Measurements from ENCODE around the gene LSM8.
A peak's percentile ranks its signal among the peaks of the same experiment; 100 is the strongest.

The LSM8 gene

GRCh38 chr7:118179191-118179590 lies 4.8 kb upstream of the LSM8 start:
- no peak for DNase-seq (ENCODE audit: low read depth, low spot score)
- in situ Hi-C loops (cut with HindIII; ENCODE audit: low sequenced_read_pairs), result no loop called here
- no peak for TF ChIP-seq CTCF (IDR thresholded peaks at IDR 0.05; ENCODE audit: low read depth, low read length)
- no peak overlapping the region for H3K4me3 ChIP-seq (ENCODE audit: low read depth, low read length)

GRCh38 chr7:118182593-118183427 lies 1.2 kb upstream of the LSM8 start:
- peak overlapping the region; percentile 89 for H3K4me3 ChIP-seq (ENCODE audit: low read depth, low read length)
- TF ChIP-seq CTCF (IDR thresholded peaks at IDR 0.05; ENCODE audit: low read depth, low read length), result no peak
- in situ Hi-C loops (cut with HindIII; ENCODE audit: low sequenced_read_pairs), result no loop called here
- no peak for DNase-seq (ENCODE audit: low read depth, low spot score)

GRCh38 chr7:118183428-118183785 lies 557 bp upstream of the LSM8 start:
- peak overlapping the region; percentile 89 for H3K4me3 ChIP-seq (ENCODE audit: low read depth, low read length)
- in situ Hi-C loops (cut with HindIII; ENCODE audit: low sequenced_read_pairs), result no loop called here
- TF ChIP-seq CTCF (IDR thresholded peaks at IDR 0.05; ENCODE audit: low read depth, low read length), result no peak
- DNase-seq (ENCODE audit: low read depth, low spot score), result no peak

GRCh38 chr7:118184565-118184940 lies 589 bp downstream of the LSM8 start:
- no peak for DNase-seq (ENCODE audit: low read depth, low spot score)
- in situ Hi-C loops (cut with HindIII; ENCODE audit: low sequenced_read_pairs), result no loop called here
- peak overlapping the region; percentile 89 for H3K4me3 ChIP-seq (ENCODE audit: low read depth, low read length)
- TF ChIP-seq CTCF (IDR thresholded peaks at IDR 0.05; ENCODE audit: low read depth, low read length), result no peak

GRCh38 chr7:118185163-118185860 lies 1.3 kb downstream of the LSM8 start:
- peak; percentile 7 for DNase-seq (ENCODE audit: low read depth, low spot score)
- TF ChIP-seq CTCF (IDR thresholded peaks at IDR 0.05; ENCODE audit: low read depth, low read length), result no peak
- peak overlapping the region; percentile 89 for H3K4me3 ChIP-seq (ENCODE audit: low read depth, low read length)
- in situ Hi-C loops (cut with HindIII; ENCODE audit: low sequenced_read_pairs), result no loop called here

GRCh38 chr7:118186501-118186900 lies 2.5 kb downstream of the LSM8 start:
- in situ Hi-C loops (cut with HindIII; ENCODE audit: low sequenced_read_pairs), result no loop called here
- no peak for DNase-seq (ENCODE audit: low read depth, low spot score)
- no peak for TF ChIP-seq CTCF (IDR thresholded peaks at IDR 0.05; ENCODE audit: low read depth, low read length)
- no peak overlapping the region for H3K4me3 ChIP-seq (ENCODE audit: low read depth, low read length)

All from astrocyte of the spinal cord (primary cell).